ENCODE data around the gene FGF2.
"Not testable (repeated sequence)": the region's sequence is repeated elsewhere in the genome, so short reads cannot be mapped to it uniquely, and the experiment has no call there.

FGF2 gene
- 0 to 0.19 (median 0.13) reads per million in 4 experiments for total RNA-seq

GRCh38 chr4:122826553-122827257 is at the start of gene FGF2:
Gene FGF2, plus strand, starts transcription at chr4:122826831. Its CDS starts 344 bp downstream, at chr4:122827175.
- no peak for DNase-seq

GRCh38 chr4:122776916-122777315 is 49.7 kb upstream of the FGF2 start:
- DNase-seq: no peak

- no peak for DNase-seq
These were observed 48.6 kb upstream of the FGF2 start for GRCh38 chr4:122777846-122778673.

- DNase-seq: no peak
These were observed 45.1 kb upstream of the FGF2 start for GRCh38 chr4:122781486-122781885.

- no peak for DNase-seq
These were observed 43.1 kb upstream of the FGF2 start for GRCh38 chr4:122783301-122784215.

- DNase-seq: no peak
These were observed 42.4 kb upstream of the FGF2 start for GRCh38 chr4:122784261-122784660.

- DNase-seq: no peak
These were observed 41.5 kb upstream of the FGF2 start for GRCh38 chr4:122785099-122785498.

GRCh38 chr4:122786296-122786695 is 40.3 kb upstream of the FGF2 start:
- not testable (repeated sequence) for DNase-seq

GRCh38 chr4:122786920-122787319 is 39.7 kb upstream of the FGF2 start:
- DNase-seq: not testable (repeated sequence)

GRCh38 chr4:122787940-122788339 is 38.7 kb upstream of the FGF2 start:
- no peak for DNase-seq

- no peak for DNase-seq
These were observed 37.7 kb upstream of the FGF2 start for GRCh38 chr4:122788935-122789334.

GRCh38 chr4:122793811-122794210 is 32.8 kb upstream of the FGF2 start:
- DNase-seq: no peak

- no peak for DNase-seq
These were observed 29.7 kb upstream of the FGF2 start for GRCh38 chr4:122796801-122797404.

GRCh38 chr4:122797405-122798094 is 29.1 kb upstream of the FGF2 start:
- no peak for DNase-seq

GRCh38 chr4:122798101-122798500 is 28.5 kb upstream of the FGF2 start:
- no peak for DNase-seq

GRCh38 chr4:122798917-122799316 is 27.7 kb upstream of the FGF2 start:
- DNase-seq: no peak

- DNase-seq: no peak
These were observed 22.8 kb upstream of the FGF2 start for GRCh38 chr4:122803788-122804208.

- DNase-seq: no peak
These were observed 19.5 kb upstream of the FGF2 start for GRCh38 chr4:122806981-122807679.

GRCh38 chr4:122810669-122811068 is 16.0 kb upstream of the FGF2 start:
- DNase-seq: no peak

- not testable (repeated sequence) for DNase-seq
These were observed 14.8 kb upstream of the FGF2 start for GRCh38 chr4:122811781-122812180.

- not testable (repeated sequence) for DNase-seq
These were observed 13.8 kb upstream of the FGF2 start for GRCh38 chr4:122812823-122813222.
